Activated CD4-positive, alpha-beta T cell treated with anti-CD3 and anti-CD28 coated beads, Interleukin-2, Interleukin-6, amounts not matched to agents 100 ng/mL and 50 ng/mL, durations not matched to agents 16 hours and 8 hours (primary cell): Measurements from ENCODE around the gene TMEM243.

Source experiments
- DNase-seq: peaks from one replicate; pipeline ENCODE4 v3.0.0-alpha.2; 2020

The TMEM243 gene

GRCh38 chr7:87155788-87156187 is 63.7 kb downstream of the TMEM243 start:
- no peak for DNase-seq

DNA sequence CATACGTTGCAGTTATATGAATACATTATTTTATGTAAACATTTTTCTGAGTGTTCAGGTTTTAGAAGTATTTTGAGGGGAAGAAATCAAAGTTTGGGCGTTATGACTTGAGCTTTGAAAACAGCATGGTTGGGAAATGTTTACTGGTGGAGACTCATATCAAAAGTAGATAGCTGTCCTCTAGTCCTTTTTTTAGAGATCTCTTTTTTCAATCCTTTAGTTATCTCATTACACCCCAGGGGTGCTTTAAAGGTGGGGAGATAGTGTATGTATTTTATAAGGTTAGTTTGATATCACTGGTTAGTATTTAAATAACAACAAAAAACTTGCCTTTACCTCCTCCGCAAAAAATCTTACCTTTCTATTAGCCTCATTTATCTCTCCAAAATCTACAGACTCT is 65.0 kb downstream of the TMEM243 start:
- peak; percentile 12 for DNase-seq

DNA sequence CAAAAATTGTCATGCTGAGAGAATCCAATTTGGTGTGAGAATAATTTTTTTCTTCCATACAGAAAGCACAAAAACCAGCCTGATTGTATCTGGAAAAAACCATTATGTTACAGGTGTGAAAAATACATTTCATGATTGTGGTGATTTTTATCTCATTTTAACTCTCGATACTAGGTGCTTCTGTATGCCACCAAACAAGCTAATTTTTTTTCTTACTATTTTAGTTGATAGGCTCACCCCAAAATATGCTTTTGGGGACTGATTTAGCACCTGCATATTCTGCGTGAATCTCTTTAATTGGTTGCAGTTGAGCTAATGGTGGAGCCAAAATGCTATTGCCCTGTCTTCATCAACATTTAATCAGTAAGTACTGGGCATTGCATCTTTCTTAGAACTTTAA is 65.4 kb downstream of the TMEM243 start:
- DNase-seq: no peak

DNA sequence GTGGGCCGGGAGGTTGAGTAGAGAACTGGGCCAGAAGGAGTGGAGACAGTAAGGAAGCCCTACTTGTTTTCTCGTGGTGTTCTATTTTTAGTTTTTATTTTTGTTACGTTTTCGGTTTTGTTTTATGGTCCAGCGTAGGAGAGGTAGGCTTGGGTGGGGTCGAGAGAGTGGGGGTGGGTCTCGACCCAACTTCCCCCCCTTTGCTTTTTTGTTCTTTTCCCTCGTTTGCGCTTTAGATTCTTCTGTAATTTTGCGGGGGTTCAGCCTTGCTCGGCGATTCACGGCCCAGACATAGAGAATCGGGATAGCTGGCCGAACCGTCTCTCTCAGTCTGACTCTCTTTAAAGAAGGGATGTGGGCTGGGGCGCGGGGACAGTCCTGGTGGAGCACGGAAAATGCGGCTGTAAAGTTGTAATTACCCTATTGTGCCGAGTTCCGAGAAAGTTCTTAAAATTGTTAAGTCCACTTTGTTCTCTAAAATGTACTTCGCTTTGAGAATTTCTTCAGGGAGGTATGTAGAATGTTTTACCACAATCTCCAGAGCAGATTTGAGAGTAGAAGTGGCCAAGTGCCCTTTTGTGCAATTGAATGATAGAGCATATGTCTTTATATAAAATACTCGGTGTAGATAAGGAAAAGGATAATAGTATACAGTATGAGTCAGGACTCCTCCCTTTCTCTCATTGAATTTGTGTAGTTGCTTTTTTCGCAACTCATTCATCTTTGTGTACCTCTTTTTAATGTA is 66.5 kb downstream of the TMEM243 start:
- peak; percentile 47 for DNase-seq

DNA sequence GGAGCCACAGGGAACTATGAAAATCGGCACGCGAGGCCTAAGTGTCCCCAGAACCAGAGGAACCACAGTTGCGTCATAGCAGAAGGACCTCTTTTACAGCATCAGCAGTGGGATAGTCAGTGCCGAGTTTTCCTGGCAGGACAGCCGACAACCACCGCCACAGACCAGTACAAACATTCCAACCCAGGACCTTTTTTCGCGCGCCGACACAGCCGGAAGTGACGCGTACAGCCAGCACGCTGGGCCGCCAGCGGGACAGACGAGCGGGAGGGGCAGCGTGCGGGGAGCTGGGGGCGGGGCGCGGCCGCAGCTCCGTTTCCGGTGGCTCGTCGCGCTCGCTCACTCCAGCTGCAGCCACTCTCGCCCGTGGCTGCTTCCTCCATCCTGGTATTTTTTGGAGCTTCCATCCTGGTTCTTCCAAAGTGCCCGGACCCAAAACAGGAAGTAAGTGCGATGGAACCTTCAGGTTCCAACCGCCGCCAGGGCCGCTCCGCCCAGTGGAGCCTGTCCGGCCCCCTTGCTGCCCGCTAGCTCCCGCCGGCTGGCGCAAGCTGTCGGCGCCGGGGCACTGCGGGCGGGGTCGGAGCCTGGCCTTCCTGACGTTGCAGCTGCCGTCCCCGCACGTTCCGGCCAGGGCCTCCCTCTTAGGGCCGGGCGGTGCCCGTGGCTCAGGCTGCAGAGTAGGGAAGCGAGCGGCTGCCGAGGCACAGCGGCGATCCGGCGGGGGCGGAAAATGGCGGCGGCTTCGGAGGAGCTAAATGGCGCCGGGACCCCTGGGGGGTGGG is 67.2 kb downstream of the TMEM243 start, which contains the start of gene DMTF1:
Gene DMTF1 (plus strand): TSS at position 342 of the 785 bp plus-strand sequence. CDS start 12,489 bp downstream, outside the sequence.
- DNase-seq: peak; percentile 92

GRCh38 chr7:87151729-87152111 is 67.8 kb downstream of the TMEM243 start:
- no peak for DNase-seq

- DNase-seq: no peak
These were observed 68.4 kb downstream of the TMEM243 start for GRCh38 chr7:87151002-87151728.

DNA sequence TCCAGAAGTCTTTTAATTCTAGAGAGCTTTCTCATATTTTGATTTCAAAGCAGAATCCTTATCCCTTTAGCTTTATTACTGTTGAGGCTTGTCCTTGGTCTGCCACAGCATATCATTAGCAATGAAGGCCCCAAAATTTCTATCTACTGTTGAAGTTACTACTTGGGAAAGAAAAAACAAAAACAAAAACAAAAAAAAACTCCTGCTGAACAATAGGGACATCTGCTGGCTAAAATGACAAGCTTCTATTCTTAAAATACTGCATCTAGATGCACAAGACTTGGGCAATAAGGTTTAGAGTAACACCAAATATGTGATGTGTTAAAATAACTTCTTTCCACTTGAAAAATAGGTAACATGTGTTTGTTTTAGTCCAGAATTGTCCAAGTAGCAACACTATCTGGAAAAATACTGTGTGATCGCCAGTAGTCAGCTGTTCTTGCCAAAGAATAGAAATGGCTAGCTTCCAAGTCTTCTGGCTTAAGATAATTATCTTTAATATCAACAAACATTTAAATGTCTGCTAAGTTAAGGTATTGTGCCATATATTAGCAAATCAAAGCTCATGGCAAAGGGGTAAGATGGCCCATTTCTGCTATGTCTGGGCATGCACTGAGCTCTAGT is 71.1 kb downstream of the TMEM243 start:
- DNase-seq: peak; percentile 17

GRCh38 chr7:87147500-87147899 is 72.0 kb downstream of the TMEM243 start:
- DNase-seq: no peak

DNA sequence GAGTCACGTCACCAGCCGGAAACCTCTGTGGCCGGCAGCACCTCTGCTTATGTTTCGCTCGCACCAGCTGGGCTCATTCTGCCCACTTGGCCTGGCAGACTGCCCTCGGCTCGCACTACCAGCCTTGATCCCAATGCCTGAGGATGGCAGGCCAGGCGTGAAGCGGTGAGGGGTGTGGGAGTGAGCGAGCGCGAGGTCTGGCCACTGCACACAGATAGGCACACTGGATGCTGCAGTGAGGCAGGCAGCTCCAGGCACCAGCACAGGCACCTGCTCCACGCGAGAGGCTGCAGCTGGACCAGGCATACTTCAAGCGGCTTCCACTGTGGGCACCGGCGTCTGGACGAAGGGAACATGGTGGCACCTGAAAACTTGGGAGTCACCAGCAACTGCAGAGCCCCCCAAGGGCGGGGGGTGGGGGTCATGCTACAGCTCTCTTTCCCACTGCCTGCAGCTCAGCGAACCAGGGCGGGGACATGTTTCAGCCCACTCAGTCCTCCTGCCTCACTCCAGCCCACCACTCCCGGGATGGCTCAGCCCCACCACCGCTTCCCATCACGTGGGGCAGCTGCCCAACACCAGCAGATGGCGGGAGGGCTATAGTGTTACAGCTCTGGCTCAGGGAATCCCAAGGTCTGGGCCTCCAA is 72.7 kb downstream of the TMEM243 start:
- DNase-seq: no peak
